HG03060 (cell line): ENCODE measurements around the gene CXorf58.

Source experiments
- ATAC-seq: cut with Tn5 transposase; IDR thresholded peaks from one replicate; pipeline ENCODE4 v1.9.1; 2021; ENCODE audit warnings: low read depth, moderate number of reproducible peaks; ENCODE audit not compliant: unreplicated experiment

The CXorf58 gene

DNA sequence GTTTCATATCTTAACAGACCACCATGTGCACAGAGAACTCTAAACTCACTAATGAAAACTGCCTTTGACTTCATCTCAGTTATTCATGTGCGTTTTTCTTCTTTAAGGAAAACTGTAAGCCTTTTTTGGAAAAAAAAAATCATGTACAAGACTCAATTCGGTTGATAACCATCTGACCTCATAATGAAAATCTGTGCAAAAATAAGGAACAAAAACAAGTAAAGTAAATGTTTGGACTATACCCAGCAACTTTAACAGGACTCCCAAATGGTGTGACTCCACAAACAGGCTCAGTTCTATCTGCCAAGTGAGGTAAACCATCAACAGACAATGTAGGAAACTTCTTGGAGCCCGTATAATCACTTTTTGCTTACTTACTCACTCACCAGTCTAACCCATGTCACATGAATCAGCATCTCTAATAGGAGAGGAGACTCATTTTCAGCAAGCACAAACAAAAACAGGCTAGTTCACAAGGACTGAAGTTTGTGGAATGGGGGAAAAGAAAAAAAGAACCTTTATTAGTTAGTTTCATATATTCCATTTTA, 9.3 kb upstream of the CXorf58 start:
- no peak for ATAC-seq

DNA sequence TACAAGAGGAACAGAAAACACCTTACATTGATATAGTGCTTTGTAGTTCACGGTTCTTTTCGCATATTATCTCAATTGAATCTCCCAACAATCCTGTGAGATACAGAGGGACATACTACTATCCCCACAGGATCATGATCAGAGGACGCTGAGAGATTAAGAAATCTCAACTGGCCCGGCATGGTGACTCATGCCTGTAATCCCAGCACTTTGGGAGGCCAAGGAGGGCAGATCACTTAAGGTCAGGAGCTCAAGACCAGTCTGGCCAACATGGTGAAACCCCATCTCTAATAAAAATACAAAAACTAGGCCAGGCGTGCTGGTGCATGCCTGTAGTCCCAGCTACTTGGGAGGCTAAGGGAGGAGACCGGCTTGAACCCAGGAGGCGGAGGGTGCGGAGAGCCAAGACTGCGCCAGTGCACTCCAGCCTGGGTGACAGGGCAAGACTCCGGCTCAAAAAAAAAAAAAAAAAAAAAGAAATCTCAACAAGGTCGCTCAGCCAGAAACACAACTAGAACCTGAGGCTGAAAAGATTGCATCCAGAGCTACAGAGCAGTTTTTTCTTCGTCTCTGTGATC, 7.5 kb upstream of the CXorf58 start:
- no peak for ATAC-seq

DNA sequence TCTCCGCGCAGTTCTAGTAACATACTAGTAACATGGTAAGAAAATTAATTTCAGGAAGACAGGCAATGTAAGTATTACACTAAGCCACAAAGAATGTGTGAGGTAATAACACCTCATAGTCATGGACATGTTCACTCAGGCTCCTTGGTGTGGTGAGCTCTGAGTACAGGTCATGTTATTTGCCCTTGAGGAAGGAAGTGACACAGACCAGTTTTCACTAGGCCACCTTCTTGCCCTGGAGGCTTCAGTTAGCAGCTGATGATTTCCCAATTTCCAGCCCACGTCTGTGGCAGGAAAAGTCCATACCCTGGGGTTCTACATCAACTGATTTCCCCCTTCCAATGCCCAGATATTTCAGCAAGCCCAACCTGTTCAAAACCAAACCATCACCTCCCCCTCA, 6.7 kb upstream of the CXorf58 start:
- ATAC-seq: no peak

DNA sequence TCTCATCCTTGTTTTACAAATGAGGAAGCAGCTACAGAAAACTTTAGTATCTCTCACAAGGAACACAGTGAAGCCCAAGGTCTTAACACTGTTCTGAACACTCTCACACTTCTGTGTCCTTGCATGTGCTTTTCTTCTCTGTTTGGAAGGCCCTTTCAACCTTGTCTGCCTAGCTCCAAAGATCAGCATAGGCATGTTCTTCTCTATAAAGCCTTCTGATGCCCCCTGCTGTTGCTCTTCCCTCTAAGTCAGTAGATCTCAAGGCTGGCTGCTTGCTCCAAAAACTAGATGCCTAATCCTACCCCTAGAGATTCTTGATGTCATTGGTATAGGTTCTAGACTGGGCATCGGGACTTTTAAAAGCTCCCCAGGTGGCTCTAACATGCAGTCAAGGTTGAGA, 6.0 kb upstream of the CXorf58 start:
- no peak for ATAC-seq

DNA sequence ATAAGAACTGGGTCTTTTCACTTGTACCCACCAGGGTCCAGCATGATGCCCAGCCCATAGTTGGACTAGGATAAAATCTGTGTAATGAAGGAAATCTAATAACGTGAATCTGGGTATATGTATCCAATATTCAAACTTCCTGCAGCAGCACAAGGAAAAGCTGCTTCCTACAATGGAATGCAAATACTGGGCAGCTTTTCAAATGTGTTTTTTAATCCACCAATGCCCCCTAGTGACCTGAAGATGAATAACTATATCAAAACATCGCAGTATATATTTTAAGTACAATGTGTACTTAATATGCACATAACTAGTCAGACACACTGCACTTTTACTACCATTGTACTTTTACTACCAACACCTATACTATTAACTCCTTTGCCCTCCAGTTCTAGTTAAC, 5.4 kb upstream of the CXorf58 start:
- ATAC-seq: no peak

DNA sequence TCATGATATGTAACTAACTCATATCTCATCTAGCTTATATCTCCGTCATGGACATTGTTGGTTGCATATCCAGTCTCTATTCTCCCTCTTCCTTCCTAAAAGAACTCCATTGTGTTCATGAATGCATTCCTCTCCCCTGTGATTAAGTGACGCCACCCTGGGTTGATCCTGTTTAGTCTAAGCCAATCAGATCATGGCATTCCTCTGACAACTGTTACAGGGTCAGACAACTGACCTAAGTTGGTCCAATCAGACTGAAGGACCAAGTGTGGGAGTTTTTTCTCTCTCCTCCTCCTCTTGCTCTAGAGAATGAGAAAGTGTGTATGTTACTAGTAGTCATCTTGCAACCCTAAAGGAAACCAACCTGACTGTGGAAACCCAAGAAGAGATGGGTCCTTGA, 3.7 kb upstream of the CXorf58 start:
- no peak for ATAC-seq

DNA sequence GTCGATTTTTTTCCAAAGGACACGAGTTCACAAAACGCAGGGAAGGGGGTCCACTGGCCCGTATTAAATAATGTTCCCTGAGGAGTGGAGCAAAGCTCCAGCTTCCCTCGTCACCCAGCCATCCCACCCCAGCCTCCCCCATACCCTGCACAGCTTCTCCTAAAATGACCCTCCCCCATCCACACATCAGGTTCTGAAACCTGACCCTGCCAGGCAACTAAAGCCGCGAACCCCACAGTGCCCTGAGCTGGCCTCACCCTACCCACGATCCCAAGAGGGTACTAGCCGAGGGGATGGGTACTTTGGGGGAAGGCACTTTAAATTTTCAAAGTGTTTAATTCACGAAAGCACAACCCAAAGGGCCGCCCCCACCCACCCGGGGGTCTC, 702 bp upstream of the CXorf58 start:
- ATAC-seq: no peak

DNA sequence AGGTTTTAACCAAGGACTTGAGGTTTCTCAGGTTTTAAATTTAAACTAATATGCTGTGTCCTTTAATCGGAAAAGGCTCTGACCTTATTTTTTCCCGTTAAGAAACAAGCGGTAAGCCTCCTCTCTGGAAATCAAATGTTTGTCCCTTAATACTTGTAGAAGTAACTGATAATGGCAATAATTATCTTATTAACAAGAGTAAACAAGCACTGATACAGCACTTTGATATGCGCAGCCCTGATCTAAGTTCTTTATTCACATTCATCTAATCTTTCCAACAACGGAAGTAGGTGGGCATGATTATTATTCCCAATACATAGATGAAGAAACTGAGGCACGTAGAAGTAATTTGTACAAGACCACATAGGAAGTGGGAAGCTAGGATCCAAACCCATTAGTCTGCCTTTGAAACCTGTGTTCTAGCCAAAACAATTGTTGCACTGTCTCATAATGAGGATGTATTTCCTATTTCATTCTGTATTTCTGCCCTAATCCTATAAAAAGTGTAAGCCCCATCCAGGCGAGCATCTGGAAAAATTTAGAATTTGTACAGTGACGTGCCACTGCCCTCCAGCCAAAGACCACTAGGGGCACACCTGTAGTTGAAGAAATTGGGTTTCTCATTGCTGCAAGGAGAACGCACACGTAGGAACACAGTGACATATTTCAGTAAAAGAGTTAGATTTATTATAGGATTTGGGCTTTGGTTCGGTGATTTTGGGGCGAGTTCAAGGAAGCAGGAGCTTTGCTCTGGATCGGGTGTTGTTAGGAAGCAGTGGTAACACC, 606 bp downstream of the CXorf58 start:
- no peak for ATAC-seq

DNA sequence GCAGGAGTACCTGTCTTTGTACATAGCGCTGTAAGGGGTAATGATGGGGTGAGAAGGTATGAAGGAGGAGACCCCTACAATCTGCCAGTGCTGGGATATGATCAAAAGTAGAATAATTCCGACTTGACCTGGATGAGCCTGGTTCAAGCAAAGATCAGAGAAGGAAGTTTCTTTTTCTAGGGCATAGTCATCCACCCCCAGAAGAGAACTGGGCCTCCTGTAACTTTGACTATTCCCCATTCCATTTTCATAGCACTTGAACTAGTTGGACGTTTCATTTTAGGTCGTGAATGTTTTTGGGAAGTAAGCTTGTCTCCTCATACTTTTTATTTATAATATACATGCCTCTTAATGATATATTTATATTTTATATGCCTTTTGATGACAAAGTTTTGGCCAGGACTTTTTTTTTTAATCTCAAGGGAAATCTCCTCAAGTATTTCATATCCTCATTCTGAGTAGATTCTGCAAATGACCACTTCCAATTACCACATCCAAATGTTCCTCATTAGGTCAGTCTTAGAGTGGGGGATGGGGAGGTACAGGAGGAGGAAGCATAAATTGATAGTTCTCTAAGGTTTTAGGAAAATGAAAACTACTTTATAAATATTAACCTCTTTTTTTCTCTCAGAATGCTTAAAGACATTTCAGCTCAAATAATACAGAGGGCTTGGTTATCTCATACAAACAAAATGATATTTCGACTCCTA, 3.5 kb downstream of the CXorf58 start:
- ATAC-seq: no peak

DNA sequence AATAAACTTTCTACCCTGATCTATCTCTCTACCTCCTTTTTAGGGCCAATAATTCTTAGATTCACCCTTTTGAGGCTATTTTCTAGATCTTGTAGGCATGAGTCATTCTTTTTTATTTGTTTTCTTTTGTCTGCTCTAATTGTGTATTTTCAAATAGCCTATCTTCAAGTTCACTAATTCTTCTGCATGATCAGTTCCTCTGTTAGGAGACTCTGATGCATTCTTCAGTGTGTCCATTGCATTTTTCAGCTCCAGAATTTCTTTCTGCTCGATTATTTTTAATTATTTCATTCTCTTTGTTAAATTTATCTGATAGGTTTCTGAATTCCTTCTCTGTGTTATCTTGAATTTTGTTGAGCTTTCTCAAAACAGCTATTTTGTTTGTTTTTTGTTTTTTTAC, 11.3 kb downstream of the CXorf58 start:
- ATAC-seq: no peak

DNA sequence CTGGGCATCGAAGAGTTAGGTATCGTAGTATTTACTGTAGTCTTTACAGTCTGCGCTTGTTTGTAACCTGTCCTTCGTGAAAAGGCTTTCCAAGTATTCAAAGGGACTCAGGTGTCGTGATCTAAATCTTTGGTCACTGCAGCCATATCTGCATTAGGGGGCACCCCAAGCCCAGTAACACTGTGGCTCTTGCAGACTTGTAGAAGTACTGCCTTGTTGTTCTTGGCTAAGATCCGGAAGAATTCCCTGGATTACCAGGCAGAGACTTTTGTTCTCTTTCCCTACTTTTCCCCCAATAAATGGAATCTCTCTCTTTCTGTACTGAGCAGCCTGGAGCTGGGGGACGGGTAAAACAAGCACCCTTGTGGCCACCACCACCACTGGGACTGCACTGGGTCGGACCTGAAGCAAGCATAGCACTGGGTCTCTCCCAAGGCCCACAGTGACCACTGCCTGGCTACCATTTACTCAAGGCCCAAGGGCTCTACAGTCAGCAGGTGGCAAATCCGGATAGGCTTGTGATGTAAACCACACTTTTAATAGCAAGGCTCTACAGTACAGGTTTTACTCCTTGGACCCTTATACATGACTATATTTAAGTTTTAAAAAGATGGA, 12.0 kb downstream of the CXorf58 start:
- no peak for ATAC-seq

DNA sequence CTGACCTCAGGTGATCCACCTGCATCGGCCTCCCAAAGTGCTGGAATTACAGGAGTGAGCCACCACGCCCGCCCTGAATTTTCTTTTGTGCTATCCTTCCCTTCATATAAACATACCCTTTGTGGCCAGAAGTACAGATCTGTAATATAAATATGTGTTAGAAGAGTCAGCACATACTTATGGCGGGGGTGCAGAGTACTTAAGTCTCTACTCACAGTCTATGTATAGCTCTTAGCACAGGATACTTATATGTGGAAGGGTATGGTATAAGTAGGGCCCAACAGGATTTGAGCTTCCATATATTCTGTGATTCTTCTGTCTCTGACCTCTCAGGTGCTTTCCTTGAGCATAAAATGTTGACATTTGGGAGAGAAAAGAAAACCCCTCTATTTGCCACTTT, 18.2 kb downstream of the CXorf58 start:
- ATAC-seq: no peak

DNA sequence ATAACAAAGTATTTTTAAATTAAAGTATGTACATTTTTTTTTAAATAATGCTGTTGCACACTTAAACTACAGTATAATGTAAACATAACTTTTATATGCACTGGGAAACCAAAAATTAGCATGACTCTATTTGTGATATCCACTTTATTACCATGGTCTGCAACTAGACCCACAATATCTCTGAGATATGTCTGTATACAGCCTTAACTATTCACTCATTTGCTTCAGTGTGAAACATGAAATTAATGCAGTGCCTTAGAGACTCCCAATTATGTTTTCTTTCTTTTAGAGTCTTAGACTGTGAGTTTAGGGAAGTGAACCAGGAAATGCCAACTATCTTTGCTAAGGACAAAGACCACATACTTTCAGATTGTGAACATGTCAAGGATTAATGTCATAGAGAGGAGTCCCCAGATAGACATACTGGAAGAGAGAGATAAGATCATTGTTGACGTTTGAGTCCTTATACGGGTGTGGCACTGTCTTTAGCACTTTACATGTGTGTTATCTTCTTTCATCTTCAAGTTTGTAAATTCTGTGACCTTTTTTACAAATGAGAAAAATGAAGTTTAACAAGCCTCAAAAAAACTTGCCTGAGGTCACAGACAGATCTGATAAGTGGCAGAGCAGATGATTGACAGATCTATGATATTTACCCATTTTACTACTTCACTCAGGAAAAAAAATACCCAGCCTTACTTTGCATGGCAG, 23.2 kb downstream of the CXorf58 start:
- ATAC-seq: no peak

DNA sequence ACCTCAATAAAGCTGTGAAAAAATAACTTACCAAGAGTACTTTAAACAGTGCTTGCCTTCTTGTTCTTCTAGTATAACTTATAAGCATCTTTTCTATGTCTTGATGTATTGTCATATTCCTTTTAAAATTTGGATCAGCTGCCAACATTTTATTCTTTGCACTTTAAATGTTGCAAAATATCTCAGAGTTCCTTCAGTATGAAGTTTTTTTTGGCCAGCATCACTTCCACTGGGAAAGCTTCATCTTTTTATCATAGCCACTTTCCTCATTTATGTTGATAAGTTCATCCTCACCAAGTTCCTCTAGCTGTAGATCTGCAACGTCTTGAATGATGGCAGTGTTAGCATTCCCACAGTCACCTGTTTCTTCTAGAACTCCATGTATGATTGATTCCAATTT, 24.2 kb downstream of the CXorf58 start:
- no peak for ATAC-seq

DNA sequence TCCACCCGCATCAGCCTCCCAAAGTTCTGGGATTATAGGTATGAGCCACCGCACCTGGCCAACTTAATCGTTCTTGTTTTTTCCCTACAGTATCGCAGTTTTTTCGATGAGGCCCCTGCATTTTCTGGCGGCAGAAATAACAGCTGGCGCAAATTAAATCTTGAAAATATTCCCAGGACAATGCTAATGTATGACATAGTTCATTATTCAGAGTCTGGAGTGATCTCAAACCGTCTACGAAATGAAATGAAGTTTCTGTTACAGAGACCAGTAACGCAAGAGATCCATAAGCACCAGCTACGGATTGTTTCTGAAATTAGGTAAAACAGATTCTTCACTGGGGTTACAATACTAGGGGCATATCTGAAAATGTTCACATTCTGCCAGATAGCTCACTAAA, 27.3 kb downstream of the CXorf58 start:
- no peak for ATAC-seq

DNA sequence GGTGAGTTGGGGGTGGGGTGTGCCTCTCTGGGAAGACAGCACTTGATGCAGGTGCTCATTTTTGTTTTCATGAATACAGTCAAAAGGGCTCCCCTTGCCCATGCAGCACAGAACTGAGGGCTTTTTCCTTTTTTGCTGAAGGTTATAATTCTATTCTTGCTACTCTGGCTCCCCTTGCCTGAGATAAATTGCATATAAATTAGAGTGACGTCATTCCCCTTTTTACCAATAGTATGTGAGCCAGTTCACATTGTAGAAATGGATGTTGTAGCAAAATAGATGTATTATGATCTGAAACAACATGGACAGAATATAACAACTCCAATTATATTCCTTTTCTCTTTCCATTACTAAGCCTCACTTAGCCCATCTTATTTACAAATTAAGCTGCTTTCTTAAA, 28.4 kb downstream of the CXorf58 start:
- no peak for ATAC-seq

DNA sequence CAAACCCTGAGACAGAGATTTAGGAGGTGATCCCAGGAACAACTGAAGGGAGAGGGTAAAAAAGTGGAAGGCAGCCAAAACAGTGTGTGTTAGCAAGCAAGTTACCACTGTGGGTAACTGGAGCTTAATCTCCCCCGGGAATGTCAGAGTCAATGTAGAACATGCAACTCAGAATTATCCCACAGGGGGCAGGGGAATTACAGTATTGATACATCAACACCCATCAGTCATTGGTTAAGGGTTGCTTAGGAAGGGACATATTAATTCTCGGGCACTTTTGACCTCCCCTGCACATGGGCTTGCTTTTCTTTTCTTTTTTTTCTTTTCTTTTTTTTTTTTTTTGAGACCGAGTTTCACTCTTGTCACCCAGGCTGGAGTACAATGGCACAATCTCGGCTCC, 29.3 kb downstream of the CXorf58 start:
- no peak for ATAC-seq

DNA sequence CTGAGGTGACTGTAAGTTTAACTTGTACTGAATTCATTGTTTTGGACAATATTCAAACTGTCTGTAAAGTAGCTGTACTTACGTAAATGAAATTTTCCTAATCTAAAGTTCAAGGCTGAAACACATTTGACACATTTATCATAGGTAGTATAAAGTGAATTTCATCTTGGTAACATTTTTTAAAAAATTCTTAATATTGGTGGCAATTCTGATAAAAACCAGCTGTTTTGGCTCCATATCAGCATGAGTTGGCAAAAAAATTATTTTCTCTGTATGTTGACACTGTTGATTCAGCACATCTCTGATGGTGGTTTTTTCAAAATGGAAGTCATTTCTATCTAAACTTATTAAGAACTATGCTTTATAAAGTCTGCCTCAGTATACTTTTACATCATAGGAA, 30.9 kb downstream of the CXorf58 start:
- ATAC-seq: no peak

DNA sequence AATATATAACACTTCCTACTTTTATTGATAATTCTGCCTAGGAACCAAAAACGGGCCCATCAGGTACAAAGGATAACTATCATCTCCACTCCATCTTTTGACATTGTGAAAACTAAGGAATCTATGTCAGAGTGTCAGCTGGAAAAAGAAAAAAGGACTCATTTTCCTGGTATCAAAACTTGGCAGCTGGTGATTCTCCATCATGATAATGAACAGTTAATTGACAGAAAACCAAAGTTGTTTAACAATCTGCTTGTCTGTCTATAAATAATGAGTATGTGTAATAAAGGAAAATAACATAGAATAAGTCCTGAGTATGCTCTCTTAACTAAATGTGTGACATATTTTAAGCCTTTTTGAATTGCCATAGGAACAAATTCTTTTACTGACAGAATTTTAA, 31.4 kb downstream of the CXorf58 start:
- ATAC-seq: no peak

DNA sequence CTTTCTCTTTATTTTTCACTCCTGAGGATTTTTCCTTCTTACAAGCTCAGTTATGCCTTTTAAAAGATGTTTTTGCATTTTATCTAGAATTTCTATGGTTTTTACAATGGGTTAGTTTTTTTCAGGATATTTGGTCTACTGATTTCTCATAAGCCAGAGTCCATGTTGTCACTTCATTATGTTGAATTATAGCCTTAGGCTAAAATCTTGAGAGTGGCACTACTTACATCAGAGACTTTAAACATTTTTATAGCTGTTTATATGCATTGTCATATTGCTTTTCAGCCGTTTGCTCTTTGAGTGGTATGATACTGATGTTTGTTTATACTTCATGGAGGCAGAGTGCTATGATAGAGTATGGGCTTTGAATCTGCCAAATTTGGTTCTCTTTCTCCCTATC, 36.4 kb downstream of the CXorf58 start:
- ATAC-seq: no peak

DNA sequence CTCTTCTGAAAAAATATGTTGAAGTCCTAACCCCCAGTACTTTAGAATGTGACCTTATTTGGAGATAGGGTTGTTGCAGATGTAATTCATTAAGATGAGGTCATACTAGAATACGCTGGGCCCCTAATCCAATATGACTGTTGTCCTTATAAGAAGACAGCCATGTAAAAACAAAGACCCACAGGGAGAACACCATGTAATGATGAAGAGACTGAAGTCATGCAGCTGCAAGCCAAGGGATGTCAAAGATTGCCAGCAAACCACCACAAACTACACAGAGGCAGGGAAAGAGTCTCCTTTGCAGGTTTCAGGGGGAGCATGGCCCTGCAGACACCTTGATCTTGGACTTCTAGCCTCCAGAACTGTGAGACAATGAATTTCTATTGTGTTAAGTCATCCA, 37.4 kb downstream of the CXorf58 start:
- ATAC-seq: no peak
